Measurements from ENCODE around the gene IL23A.

IL23A gene

DNA sequence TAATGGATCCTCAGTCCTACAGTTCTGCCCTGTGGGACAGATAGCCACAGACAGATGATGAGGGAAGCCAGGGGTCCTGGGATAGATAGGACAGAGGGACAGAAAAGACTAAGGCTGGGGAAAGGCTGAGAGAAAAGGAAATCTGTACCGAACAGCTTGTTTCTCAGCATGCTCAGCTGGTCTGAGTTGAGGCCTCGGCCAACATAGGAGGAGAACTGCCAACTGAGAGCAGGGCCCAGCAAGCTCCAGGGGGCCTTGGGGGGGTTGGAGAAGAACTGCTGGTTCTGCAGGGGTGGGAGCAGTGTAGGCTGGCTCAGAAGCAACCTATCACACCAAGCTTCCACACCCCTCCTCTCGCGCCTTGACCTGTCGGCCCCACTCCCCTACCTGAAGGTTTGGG, 10.1 kb downstream of the IL23A start:
- peaks cover 48% of the 10 kb centered on the region for H3K36me3 ChIP-seq
- no peaks in the 10 kb centered on the region for H3K9me3 ChIP-seq (ENCODE audit: severe bottlenecking)
- no peak overlapping the region for H3K27ac ChIP-seq

DNA sequence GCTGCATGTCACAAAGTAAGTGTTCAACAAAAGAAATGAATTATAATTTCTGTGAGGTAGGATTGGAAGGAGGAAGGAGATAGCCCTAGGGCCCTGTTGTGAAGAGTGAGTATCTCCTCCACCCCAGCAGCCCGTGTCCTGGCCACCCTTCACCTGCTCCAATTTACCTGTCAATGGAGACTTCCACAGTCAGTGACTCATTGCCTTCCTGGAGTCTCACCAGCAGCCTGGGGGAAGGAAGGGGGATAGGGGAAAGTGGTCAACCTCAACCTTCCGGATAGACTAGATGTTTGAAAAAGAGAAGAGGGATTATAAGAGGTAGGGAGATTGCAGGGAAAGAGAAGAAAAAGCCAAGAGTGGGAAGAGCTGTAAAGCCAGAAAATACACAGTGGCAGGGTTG, 12.0 kb downstream of the IL23A start:
- DNase-seq, result no peak
- H3K27me3 ChIP-seq (ENCODE audit: insufficient read depth, low read depth, severe bottlenecking), result no peaks in the 10 kb centered on the region
- TF ChIP-seq, protein P1, sequence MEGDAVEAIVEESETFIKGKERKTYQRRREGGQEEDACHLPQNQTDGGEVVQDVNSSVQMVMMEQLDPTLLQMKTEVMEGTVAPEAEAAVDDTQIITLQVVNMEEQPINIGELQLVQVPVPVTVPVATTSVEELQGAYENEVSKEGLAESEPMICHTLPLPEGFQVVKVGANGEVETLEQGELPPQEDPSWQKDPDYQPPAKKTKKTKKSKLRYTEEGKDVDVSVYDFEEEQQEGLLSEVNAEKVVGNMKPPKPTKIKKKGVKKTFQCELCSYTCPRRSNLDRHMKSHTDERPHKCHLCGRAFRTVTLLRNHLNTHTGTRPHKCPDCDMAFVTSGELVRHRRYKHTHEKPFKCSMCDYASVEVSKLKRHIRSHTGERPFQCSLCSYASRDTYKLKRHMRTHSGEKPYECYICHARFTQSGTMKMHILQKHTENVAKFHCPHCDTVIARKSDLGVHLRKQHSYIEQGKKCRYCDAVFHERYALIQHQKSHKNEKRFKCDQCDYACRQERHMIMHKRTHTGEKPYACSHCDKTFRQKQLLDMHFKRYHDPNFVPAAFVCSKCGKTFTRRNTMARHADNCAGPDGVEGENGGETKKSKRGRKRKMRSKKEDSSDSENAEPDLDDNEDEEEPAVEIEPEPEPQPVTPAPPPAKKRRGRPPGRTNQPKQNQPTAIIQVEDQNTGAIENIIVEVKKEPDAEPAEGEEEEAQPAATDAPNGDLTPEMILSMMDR (IDR thresholded peaks at IDR 0.05; ENCODE audit: low read depth, low read length), result no peak
- H3K27ac ChIP-seq, result no peak overlapping the region
- no peak overlapping the region for H3K4me3 ChIP-seq (ENCODE audit: low read depth, low read length)
- no peaks in the 10 kb centered on the region for H3K9me3 ChIP-seq (ENCODE audit: severe bottlenecking)
- H3K36me3 ChIP-seq, result peaks cover 56% of the 10 kb centered on the region

More for the DNA sequence above, 10.1 kb downstream of the IL23A start:
- TF ChIP-seq, protein P1 (IDR thresholded peaks at IDR 0.05; ENCODE audit: low read depth, low read length), result no peak
- Histone ChIP-seq H3K4me3 (ENCODE audit: low read depth, low read length) (no peak overlapping the region), H3K27me3 (ENCODE audit: insufficient read depth, low read depth, severe bottlenecking) (no peaks in the 10 kb centered on the region)
- DNase-seq, result no peak

GRCh38 chr12:56351325-56351724, 12.6 kb downstream of the IL23A start:
- TF ChIP-seq, protein P1 (IDR thresholded peaks at IDR 0.05; ENCODE audit: low read depth, low read length), result no peak
- no peak for DNase-seq
- Histone ChIP-seq H3K4me3 (ENCODE audit: low read depth, low read length) (no peak overlapping the region), H3K9me3 (ENCODE audit: severe bottlenecking) (no peaks in the 10 kb centered on the region), H3K27ac (no peak overlapping the region), H3K36me3 (peaks cover 60% of the 10 kb centered on the region), H3K27me3 (ENCODE audit: insufficient read depth, low read depth, severe bottlenecking) (no peaks in the 10 kb centered on the region)

- H3K9me3 ChIP-seq (ENCODE audit: severe bottlenecking), result no peaks in the 10 kb centered on the region
- H3K27me3 ChIP-seq (ENCODE audit: insufficient read depth, low read depth, severe bottlenecking), result no peaks in the 10 kb centered on the region
- peak overlapping the region; percentile 66 for H3K4me3 ChIP-seq (ENCODE audit: low read depth, low read length)
- TF ChIP-seq, protein P1 (IDR thresholded peaks at IDR 0.05; ENCODE audit: low read depth, low read length), result no peak
- H3K27ac ChIP-seq, result no peak overlapping the region
- peaks cover 17% of the 10 kb centered on the region; the same call in 1 of the 2 replicates for H3K36me3 ChIP-seq
- no peak for DNase-seq
Observed at GRCh38 chr12:56358836-56359532, 20.3 kb downstream of the IL23A start.

DNA sequence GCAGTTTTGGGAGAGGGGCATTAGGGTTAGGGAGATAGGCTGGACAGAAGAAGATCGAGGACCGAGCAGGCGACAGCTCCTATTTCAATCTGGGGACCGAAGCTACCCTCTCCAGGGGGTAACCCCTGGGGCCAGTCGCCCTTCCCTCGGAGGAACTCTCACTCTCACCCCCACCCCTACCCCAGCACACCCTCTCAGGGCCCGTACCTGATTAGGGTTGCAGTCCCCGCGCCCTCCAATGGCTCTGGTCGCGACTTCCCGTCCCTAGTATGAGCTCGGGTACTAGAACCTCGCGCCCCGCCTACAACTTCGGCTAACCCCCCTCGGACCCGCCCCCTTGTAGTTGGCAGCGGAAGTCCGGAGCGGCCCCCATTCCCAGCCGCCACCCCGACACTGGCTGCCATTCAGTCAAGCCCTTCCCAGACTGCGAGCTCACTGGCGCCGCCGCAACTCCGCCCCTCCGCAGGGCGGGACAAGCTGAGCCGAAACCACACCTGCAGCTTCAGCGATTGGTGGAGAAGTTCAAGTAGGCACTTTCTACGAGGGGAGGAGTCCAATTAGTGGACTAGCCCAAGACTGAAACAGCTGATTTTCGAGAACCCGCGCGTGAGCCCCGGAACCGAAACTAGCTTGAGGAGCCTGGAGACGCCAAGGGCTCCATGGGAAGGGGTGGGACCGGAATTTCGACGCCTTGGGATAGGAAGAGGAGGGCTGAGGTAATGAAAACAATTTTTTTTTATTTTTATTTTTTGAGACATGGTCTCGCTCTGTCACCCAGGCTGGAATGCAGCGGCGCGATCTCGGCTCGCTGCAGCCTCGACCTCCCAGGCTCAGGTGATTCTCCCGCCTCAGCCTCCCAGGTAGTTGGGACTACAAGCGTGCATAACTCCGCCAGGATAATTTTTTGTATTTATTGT, 21.4 kb downstream of the IL23A start, which contains the start of gene STAT2:
Gene STAT2 (minus strand): TSS at position 257 of the 917 bp plus-strand sequence. CDS start 3,536 bp downstream, outside the sequence.
- Histone ChIP-seq H3K27ac (peak within 1 kb of the TSS; percentile 68), H3K4me3 (ENCODE audit: low read depth, low read length) (peak within 1 kb of the TSS; percentile 66), H3K9me3 (ENCODE audit: severe bottlenecking) (no peaks in the 10 kb centered on the region), H3K27me3 (ENCODE audit: insufficient read depth, low read depth, severe bottlenecking) (no peaks in the 10 kb centered on the region), H3K36me3 (peaks cover 8% of the 10 kb centered on the region; the same call in 1 of the 2 replicates)
- TF ChIP-seq, protein P1 (IDR thresholded peaks at IDR 0.05; ENCODE audit: low read depth, low read length), result no peak
- DNase-seq, result peak; percentile 99
